HG03439 (cell line): ENCODE measurements around the gene MFRP.

Experiments
- ATAC-seq: cut with Tn5 transposase; IDR thresholded peaks from one replicate; pipeline ENCODE4 v1.9.1; 2021; ENCODE audit warnings: mild to moderate bottlenecking, moderate library complexity; ENCODE audit not compliant: unreplicated experiment

Gene MFRP

DNA sequence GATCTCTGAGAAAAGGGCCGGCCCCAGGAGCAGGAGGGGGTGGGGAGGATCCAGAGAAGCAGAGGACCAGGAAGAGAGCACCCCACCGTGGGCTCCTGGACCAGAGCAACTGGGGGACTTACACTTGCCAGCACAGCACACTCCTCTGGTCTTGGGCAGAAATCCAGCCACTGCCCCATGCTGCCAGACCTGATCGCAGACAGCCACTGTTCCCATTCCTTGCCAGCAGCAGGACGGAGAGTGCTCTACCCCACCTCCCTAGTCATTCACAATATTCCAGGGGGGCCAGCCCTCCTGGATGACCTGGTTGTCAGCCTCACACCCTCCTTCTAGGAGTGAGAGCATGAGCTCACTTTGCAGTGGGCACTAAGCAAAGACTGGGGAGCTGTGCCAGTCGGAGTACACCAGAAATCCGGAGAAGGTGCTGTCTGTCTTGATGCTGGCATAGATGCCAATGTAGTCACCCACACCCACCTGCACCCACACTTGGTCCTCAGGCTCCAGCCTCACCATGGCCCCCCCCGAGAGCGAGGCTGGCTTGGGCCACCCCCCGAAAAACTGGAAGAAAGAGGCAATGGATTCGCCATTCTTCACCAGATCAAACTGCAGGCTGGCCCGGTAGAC lies 7.4 kb downstream of the MFRP start:
- ATAC-seq: no peak

DNA sequence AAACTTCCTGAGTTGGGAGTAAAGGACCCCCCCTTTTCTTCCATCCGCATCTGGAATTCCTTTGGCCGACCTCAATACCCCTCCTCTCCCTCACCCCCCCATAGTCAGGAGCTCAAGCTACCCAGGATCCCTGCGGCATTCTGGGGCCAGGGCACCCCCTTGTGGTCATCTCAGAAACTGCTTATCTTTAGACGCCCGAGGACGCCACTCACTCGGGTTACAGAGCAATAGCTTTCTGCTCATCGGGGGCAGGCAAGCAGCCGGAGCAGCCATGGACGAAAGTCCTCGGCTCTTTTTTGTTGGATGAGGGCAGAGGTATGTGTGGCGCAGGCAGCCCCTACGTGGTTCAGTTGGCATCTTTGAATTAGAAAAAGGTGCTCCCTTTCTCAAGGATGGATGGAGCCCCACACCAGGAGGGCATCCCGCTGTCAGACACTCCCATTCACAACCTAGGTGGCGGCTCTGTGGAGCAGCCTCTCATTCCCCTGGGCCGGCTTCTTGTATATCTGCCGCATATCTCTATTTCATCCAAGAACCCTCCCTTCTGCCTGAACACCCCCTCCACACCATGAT lies 8.1 kb downstream of the MFRP start:
- no peak for ATAC-seq

DNA sequence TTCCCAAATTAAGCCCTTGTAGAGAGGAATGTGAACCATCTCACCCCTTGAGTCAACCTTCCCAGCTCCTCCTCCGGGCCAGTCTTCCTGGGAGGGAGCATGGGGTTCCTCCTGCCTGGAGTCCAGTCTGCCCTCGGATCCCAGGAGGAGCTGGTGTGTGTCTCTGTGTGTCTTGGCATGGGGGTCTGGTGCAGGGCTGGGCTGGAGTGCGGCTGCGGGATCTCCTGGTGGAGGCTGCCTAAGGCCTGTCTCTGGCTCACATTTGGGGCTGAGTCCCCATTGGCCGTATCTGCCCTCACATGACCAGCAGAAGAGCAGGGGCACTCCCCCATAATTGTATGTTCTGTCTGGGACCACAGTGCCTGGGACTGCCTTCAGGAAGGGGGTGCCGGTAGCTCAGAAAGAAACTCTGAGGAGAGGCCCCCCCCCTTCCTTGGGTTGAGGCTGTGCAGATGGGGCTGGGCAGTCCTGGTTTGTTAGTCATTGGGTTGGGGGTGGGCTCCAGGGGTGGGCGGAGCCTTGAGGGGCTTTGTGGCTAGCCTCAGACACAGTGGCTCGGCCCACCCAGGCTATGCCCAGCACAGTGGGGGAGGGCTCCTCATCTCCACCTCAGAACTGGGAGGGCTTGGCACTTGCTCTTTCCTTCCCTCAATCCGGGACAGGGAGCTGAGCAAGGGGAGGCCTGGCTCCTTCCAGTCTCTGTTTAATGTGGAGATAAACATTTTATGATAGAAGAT lies 8.8 kb downstream of the MFRP start:
- no peak for ATAC-seq

DNA sequence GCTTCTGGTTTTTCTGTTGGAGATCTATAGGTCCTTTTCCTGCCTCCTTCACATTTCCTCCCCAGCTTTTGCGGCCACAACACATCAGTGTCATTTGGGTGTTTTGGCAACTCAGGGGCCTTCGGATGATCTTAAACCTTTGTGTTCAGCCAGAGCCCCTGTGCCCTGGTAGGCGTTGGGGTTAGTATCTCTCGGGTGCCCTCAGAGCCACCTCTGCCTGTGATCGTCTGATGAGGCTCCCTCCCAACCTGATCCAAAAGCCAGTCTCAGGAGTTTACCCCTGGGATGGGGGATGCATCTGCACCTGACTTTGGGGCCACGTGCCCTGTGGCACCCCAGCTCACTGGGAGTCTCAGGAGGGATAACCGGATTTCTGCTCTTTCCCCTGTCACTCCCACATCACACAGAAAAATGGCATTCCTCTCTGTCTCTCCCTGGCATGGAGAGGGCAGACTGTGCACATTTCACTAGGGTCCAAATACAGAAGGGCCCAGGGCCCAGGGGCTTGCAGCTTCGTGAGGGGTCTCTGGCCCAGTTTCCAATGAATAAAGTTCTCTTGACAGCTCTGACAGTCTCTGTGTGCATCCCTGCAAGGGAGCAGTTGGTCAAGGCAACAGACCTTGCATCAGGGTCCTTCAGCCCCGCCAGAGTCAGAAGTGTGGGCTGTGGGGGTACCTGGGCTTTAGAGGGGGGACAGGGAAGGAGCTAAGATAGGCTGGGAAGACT lies 9.6 kb downstream of the MFRP start:
- no peak for ATAC-seq

DNA sequence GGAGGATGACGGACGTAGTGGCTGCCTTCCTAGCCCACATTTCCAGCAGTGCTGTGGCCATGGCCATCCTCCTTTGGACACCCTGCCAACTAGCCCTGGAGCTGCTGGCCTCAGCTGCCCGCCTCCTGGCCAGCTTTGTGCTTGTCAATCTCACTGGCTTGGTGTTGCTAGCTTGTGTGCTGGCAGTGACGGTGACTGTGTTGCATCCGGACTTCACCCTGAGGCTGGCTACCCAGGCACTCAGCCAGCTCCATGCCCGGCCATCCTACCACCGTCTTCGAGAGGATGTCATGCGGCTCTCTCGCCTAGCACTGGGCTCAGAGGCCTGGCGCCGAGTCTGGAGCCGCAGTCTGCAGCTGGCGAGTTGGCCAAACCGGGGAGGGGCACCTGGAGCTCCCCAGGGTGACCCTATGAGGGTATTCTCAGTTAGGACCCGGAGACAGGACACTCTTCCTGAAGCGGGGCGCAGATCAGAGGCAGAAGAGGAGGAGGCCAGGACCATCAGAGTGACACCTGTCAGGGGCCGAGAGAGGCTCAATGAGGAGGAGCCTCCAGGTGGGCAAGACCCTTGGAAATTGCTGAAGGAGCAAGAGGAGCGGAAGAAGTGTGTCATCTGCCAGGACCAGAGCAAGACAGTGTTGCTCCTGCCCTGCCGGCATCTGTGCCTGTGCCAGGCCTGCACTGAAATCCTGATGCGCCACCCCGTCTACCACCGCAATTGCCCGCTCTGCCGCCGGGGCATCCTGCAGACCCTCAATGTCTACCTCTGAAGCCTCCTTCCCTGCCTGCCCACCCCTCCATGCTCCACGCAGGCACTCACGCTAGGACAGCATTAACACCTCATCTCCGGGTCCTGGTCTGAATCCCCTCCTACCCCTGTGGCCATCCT lies 10.6 kb downstream of the MFRP start:
- no peak for ATAC-seq

DNA sequence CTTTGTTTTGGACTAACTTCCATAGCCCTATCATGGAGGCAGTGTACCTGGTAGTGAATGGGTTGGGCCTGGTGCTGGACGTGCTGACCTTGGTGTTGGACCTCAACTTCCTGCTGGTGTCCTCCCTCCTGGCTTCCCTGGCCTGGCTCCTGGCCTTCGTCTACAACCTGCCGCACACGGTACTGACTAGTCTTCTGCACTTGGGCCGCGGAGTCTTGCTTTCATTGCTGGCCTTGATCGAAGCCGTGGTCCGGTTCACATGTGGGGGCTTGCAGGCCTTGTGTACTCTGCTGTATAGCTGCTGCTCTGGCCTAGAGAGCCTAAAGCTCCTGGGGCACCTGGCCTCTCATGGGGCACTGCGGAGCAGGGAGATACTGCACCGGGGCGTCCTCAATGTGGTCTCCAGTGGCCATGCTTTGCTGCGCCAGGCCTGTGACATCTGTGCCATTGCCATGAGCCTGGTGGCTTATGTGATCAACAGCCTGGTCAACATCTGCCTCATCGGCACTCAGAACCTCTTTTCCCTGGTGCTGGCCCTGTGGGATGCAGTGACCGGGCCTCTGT lies 11.3 kb downstream of the MFRP start:
- no peak for ATAC-seq

DNA sequence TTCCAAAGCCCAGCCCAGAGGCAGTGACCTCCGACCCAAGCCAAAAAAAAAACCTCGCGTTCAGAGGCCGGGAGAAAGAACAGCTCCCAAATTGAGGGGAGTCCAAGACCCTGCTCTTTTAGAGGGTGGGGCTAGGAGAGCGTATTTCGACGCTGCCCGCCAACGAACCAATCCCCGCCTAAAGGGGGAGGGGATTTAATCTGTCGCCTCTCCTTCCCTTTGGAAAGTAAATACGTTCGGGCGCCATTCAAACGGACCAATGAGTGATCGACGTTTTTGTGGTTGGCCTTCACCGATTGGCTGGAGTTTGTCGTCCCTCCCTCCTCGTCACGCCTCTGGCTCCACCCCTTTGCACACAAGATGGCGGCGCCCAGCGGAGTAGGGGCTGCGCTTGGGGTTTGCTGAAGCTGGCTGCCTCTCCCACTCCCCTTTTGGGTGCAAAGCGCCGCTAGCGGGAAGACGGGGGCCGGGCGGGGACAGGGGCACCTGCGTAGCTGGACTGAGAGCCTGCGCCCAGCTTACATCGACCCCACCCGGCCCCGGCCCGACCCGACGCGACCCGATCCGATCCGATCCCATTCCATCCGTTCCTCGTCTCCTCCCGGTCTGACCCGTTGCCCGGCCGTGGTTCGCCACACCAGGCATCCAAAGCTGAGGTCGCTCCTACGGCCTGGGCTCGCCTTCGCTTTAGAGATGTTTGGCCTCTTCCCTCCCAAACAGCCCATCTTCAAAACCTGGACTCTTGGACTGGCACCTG lies 12.2 kb downstream of the MFRP start, which contains the start of gene RNF26:
RNF26 (plus strand) TSS at position 354 of the 757 bp plus-strand sequence. CDS start 596 bp downstream, outside the sequence.
- ATAC-seq: peak; percentile 92

DNA sequence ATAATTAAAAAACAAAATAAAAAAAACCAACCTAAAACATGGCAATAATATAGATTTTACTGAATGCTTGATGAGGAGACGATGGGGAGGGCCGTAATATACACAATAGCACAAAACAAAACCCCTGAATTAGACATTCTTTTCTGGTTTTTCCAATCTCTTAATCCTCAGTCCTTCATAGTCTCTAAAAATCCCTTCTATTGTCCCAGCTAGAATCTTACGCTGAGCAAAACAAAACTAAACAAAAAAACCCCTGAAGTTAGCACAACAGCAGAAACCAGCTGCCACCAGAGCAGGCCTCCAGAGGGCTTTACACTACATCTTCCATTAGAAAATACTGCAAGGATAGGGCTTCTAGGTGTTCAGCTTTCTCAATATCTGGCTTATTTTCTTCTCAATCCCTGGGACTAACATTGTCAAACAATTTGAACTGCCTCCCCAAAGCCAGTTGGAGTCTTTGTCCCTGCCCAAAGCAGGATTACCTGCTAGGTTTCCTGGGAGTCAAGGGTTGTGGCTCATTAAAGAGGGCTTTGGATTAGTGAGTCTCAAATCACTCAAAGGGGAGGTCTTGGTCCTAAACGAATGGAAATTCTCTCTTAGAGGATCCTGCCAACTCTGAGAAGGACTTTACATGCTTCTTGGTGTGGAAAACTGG lies 14.3 kb downstream of the MFRP start:
- ATAC-seq: no peak

DNA sequence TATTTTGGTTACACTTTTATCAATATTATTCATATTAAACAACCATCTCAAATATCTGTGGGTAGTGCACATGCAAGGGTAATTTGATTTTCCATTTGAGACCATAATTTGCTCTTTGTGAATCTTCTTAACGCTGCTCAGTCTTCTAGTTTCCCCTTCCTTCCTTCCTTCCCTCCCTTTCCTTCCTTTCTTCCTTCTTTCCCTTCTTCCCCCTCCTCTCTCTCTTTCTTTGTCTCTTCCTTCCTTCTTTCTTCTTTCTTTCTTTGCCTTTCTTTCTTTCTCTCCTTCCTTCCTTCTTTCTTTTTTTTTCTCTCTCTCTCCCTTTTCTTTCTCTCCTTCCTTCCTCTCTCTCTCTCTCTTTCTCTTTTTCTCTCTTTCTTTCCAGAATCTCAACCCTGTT lies 16.3 kb downstream of the MFRP start:
- ATAC-seq: no peak

DNA sequence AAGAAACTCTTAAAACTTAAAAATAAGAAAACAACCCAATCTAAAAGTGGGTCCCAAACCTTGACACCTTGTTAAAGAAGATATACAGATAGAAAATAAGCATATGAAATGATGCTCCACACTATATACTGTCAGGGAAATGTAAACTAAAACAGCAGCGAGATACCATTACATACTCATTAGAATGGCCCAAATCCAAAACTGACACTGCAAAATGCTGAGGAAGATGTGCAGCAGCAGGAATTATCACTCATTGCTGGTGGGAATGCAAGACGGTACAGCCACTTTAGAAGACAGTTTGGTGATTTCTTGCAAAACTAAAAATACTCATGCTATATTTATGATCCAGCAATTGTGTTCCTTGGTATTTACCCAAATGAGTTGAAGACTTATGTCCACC lies 17.2 kb downstream of the MFRP start:
- ATAC-seq: no peak

DNA sequence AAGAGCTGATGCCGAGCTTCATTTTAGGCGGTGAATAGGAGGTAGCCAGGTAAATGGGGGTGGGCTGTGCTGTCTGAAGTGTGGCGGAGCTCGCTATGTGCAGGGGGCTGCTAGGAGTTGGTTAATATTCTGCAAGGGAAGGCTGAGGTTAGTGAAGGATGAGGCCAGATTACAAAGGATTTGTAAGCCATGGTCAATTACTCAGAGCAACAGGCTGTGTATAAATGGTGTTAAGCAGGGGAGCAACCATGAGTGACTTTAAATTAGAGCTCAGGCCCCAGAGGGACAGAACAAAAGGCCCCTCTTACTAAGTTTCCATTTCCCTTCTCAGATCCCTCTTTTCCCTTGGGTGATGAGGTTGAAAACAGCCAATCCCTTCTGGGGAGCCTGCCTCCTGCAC lies 22.3 kb downstream of the MFRP start:
- ATAC-seq: no peak

DNA sequence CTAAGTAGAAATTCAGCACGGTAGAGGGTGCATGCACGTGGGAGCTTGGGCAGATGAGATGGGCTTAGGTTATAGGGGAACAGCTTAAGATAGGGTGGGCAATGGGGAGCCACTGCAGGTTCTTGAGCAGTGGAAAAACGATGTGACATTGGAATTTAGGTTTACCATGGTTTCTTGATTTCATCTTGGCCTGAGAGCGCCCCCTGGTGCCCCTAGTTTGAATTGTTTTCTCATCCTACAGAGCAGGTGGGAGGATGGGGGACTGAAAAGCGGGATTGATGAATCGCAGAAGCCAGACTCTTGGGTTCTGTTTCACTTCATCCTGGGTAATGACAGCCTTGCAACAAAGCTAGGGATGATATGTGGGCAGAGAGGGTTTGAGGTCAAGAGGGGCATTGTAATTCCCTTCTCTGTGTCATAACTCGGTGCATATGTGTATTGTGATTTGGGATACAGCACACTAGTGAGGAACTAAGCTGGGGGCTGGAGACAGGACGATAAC lies 22.9 kb downstream of the MFRP start:
- ATAC-seq: no peak

DNA sequence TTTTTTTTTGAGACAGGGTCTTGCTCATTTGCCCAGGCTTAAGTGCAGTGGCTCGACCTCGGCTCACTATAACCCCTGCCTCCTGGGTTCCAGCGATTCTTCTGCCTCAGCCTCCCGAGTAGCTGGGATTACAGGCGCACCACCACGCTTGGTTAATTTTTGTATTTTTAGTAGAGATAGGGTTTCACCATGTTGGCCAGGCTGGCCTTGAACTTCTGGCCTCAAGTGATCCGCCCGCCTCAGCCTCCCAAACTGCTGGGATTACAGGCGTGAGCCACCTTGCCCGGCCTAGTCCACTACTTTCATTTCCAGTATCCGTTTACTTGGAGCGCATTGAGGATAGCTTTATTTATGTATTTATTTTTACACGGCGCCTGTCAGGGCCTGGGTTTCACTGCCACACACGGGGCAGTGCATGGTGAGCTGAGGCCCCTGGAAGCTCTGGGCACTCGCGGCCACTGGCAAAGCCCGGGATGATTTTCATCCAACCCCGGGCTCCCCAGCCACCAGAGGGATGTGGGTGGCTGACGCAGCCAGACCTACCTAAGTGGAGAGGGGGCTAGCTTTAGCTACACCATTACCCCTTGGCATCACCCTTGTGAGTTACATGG lies 23.5 kb downstream of the MFRP start:
- no peak for ATAC-seq

DNA sequence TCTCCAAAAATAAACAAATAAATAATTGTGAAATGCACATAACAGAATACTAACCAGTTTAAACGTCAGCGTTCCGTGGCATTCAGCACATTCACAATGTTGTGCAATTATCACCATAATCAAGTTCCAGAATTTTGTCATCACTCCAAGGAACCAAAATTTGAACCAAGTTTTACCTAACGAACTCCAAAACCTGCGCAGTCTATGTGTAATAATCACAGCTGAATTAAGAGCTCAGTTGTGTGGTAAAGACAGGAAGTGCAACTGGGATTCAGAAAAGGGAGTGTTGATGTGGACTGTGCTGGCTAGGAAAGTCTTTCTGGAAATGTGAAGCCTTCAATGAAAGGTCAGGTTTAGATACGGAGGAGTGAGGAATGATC lies 24.2 kb downstream of the MFRP start:
- ATAC-seq: no peak

DNA sequence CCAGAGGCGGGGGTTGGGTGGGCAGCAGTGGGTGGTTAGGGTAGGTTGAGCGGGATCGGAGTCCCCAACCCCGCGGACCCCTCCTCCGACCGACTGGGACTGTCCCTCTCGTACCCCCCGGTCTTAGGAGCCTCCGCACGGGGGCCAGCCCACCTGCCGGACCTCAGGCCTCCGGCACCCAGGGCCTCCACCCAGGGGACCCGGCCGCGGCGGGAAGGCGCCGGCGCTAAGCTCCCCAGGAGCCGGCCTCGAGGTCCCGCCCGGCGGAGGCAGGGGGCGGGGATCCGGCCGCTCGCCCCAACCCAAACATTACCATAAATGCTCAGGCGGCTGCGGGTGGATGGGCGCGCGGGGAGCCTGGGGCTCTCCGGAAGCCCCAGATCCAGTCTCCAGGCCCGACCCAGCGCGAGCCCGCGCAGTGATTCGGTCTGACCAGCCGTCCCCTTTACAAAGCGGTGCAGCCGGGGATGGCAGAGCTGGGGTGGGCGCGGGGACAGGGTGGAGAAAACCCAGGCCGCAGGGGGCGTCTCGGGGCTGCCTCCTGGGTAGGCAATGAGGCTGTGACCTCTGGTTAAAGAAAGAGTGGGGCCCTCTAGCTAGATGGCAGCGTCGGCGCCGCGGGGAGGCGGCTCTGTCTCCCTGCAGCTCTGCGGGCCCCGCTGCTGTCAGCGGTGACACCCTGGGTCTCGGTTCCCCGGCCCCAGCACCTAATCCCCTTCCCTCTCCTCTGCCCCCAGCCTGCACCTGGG lies 25.6 kb downstream of the MFRP start:
- no peak for ATAC-seq

DNA sequence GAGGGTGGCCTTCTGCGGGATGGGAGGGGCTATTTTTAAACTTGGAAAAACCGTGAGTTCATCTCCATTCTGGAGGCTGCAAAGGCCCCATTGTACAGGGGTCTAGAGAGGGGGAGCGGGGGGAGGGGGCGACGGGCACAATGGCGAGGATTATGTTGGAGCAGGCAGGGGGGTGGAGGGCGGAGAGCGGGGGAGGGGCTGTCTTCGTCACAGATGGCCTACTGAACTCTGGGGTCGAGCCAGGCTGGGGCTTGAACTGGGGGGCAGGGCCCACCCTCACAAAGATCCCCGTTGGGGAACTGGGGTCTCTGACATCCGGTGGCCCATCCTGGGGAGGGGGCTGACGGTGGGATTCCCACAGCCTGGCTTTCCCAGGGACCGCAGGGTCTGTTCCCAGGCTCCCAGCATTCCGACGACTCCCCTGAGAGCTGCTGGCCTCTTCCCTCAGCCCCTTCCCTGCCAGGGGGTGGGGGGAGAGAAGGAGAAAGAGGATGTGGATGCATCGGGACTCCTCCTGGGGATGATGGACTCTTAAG lies 26.2 kb downstream of the MFRP start:
- ATAC-seq: no peak

DNA sequence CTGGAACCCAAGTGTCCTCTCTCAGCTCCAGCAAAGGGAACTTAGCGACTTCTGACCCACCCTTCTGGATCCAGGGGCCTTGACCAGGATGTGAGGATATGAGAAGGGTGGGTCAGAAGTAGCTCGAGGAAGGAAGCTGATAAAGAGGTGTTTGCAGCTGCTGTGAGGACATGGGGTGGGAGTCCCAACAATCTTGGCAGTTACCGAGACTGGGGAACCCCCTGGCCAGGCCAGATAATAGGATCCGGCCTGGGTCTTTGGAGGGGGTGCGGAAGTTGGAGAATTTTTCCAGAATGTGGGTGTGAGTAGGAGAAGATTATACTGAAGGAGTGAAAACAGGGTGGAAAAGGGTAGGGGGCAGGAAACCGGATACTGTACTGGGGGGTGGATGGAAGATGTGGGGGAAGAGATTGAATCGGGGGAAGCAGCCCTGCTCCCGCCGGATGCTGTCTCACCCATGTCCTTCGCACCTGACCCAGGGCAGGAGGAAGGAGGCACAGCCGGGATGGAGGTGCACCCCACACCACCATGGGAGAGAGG lies 26.7 kb downstream of the MFRP start:
- ATAC-seq: no peak
